Tibial nerve (tissue), 3 donors: ENCODE data around the gene AURKAIP1.

Experiments used
- CTCF ChIP-seq, 5 experiments: fragments of 200-600 bp in 3 of 5; fragments of 450-650 bp in 2 of 5; sonication (generic) in 3 of 5; IDR thresholded peaks; one replicate each; pipeline ENCODE4 v1.5.1; 2016 to 2019; ENCODE audit warnings: antibody characterized with exemption in 5 of 5, mild to moderate bottlenecking in 3 of 5, moderate library complexity in 2 of 5
- POLR2A ChIP-seq, 2 donors: fragments of 450-650 bp; IDR thresholded peaks; one replicate each; pipeline ENCODE4 v1.6.1; 2017; ENCODE audit warnings: antibody characterized with exemption in 2 of 2, mild to moderate bottlenecking in 2 of 2, moderate library complexity in 2 of 2

- TF ChIP-seq CTCF (IDR thresholded peaks at IDR 0.05) (no peak), POLR2A (IDR thresholded peaks at IDR 0.05) (no peak)
Measured at GRCh38 chr1:1357871-1358432, 17.1 kb downstream of the AURKAIP1 start.
